CD4-positive, CD25-positive, alpha-beta regulatory T cell (primary cell): Measurements from ENCODE around the gene SERPINB6. TPM values are rescaled to one million over a fixed set of nuclear protein-coding genes. Genes with fewer than 3 reads are reported as not detected.
"Not testable (repeated sequence)": the region's sequence is repeated elsewhere in the genome, so short reads cannot be mapped to it uniquely, and the experiment has no call there.

Experiments used
- ATAC-seq, 2 donors: fragments of 150-1000 bp; cut with Tn5 transposase; one replicate each; pipeline ENCODE4 v1.10.0; 2021; ENCODE audit warnings: low read depth in 2 of 2, moderate number of reproducible peaks in 2 of 2, moderate library complexity in 1 of 2
- DNase-seq, 3 donors: peaks; one replicate each; pipeline versions ENCODE4 v3.0.0 to v3.0.0-alpha.2; 2012 to 2022; ENCODE audit warnings: mixed read lengths in 1 of 3
- H3K27ac ChIP-seq: one replicate; pipeline ENCODE4 v1.7.0; 2013; ENCODE audit warnings: mild to moderate bottlenecking, low read length; ENCODE audit not compliant: insufficient read depth, poor library complexity, severe bottlenecking
- H3K27me3 ChIP-seq: one replicate; pipeline ENCODE4 v1.7.0; 2013; ENCODE audit warnings: low read length; ENCODE audit not compliant: control insufficient read depth, insufficient read depth
- H3K36me3 ChIP-seq: one replicate; pipeline ENCODE4 v1.7.0; 2013; ENCODE audit warnings: mild to moderate bottlenecking, low read length, moderate library complexity; ENCODE audit not compliant: control insufficient read depth, insufficient read depth
- H3K4me1 ChIP-seq: 2 replicates; pipeline ENCODE4 v1.7.0; 2013; ENCODE audit warnings: mild to moderate bottlenecking, low read length; ENCODE audit not compliant: insufficient read depth, control insufficient read depth, poor library complexity, severe bottlenecking
- H3K4me3 ChIP-seq: one replicate; pipeline ENCODE4 v1.7.0; 2013; ENCODE audit warnings: low read depth, mild to moderate bottlenecking, low read length, moderate library complexity
- H3K9me3 ChIP-seq, 2 experiments: 1 replicate in 1 of 2; 2 replicates in 1 of 2; pipeline ENCODE4 v1.7.0; 2013; ENCODE audit warnings: low read length in 2 of 2, mild to moderate bottlenecking in 1 of 2, moderate library complexity in 1 of 2; ENCODE audit not compliant: control insufficient read depth in 2 of 2
- H3K27ac Mint-ChIP-seq, 3 donors: one replicate each; pipeline ENCODE4 v1.8.0; 2020 to 2022; ENCODE audit warnings: mild to moderate bottlenecking in 3 of 3, mixed read lengths in 3 of 3, moderate library complexity in 2 of 3
- H3K27me3 Mint-ChIP-seq: one replicate; pipeline ENCODE4 v1.8.0; 2022; ENCODE audit warnings: mild to moderate bottlenecking, mixed read lengths
- H3K36me3 Mint-ChIP-seq: one replicate; pipeline ENCODE4 v1.8.0; 2020; ENCODE audit warnings: mixed read lengths
- H3K4me1 Mint-ChIP-seq, 4 donors: one replicate each; pipeline ENCODE4 v1.8.0; 2020 to 2022; ENCODE audit warnings: mixed read lengths in 4 of 4, mild to moderate bottlenecking in 1 of 4
- H3K4me3 Mint-ChIP-seq, 4 donors: one replicate each; pipeline ENCODE4 v1.8.0; 2020 to 2022; ENCODE audit warnings: mild to moderate bottlenecking in 4 of 4, mixed read lengths in 4 of 4, moderate library complexity in 3 of 4
- H3K9me3 Mint-ChIP-seq, 7 donors: one replicate each; pipeline ENCODE4 v1.8.0; 2020 to 2022; ENCODE audit warnings: mixed read lengths in 7 of 7, mild to moderate bottlenecking in 3 of 7, moderate library complexity in 2 of 7
- polyA plus RNA-seq, 4 donors: library from polyadenylated mRNA; unstranded; fragments of 300-500 nt; fragmentation: Illumina TruSeq; gene quantifications; one replicate each; pipeline ENCODE4 v1.2.3, GENCODE V29; 2021
- total RNA-seq: library from RNA; stranded (reverse); gene quantifications from one replicate; pipeline ENCODE4 v1.2.3, GENCODE V29; 2022

Gene SERPINB6
- total and polyA plus RNA-seq, 5 donors from 2014 or later, result 3.9 to 79.9 (median 21.9) TPM

DNA sequence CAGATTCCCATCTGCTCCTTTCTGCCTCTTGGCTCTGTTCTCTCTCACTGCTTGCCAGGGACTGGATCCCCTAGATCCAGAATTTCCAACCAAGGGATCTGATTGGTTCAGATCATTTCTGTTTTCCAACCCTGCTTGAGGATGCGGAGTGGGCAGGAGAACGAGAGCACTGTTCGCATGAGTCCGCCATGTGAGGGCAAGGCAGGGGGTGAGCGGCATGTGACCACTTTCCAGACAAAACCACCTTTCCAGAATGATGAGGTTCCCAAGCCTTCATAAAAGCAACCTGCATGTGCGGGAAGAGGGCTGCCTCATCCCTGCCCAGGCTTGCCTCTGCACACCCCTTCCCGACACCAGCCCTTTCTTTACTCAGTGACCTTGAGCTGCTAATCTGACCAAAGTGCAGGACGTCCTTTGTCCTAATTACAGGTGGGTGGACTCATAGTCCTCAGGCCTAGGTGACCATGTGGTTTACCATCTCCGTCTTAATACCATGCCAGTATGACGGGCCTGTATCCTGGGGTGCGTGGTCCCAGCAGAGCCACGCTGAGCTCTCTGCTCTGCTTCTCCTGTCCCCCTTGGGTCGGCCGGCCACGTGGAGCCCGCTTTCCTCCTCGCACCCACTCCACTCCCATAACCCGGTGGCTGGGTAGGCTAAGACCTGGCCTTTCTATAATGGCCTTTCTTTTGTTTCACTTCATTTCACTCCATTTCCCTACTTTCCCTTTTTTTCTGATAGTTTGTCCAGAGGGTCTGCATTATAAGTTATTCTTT is 42.7 kb upstream of the SERPINB6 start:
- no peak for ATAC-seq
- DNase-seq, result no peak
- Mint-ChIP-seq H3K9me3 (peaks cover 2 to 29% (median 5%) of the 10 kb centered on the region in 7 donors), H3K36me3 (peaks cover 74% of the 10 kb centered on the region), H3K27ac (no peak overlapping the region), H3K4me3 (no peak overlapping the region), H3K27me3 (no peaks in the 10 kb centered on the region), H3K4me1 (peaks cover 0 to 5% (median 1%) of the 10 kb centered on the region in 4 donors)
- H3K27ac ChIP-seq, result no peak overlapping the region
- peaks cover 41% of the 10 kb centered on the region for H3K36me3 ChIP-seq
- H3K4me1 ChIP-seq, result no peaks in the 10 kb centered on the region
- no peak overlapping the region for H3K4me3 ChIP-seq
- H3K9me3 ChIP-seq, result peaks cover 19 to 23% of the 10 kb centered on the region in 2 experiments
- no peaks in the 10 kb centered on the region for H3K27me3 ChIP-seq

DNA sequence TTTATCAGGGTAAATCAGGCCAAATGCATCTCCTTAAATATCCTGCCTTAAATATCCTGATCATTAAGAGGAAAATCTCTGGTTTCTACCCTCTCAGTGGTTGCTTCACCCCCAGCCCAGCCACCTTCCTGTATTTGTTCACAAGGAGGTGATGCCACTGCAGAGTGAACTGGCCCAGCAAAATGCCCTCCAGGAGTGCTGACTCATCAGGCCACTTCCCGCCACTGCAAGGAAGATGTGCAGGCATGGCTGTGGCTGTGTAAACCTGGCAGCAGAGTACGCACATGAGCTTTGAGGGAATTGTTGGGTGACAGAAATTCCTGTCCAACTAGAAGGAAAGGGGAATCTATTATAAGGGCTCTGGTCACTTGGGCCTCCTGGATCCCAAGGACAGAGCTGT is 42.1 kb upstream of the SERPINB6 start:
- peaks cover 19 to 23% of the 10 kb centered on the region in 2 experiments for H3K9me3 ChIP-seq
- DNase-seq (no peak), ATAC-seq (no peak)
- peaks cover 41% of the 10 kb centered on the region for H3K36me3 ChIP-seq
- Mint-ChIP-seq H3K4me3 (peak overlapping the region in 1 of 4 donors; percentile 11), H3K36me3 (peaks cover 79% of the 10 kb centered on the region), H3K27me3 (no peaks in the 10 kb centered on the region), H3K27ac (peak overlapping the region in 1 of 3 donors; percentile 87), H3K4me1 (peaks cover 0 to 5% (median 1%) of the 10 kb centered on the region in 4 donors), H3K9me3 (peaks cover 2 to 29% (median 5%) of the 10 kb centered on the region in 7 donors)
- H3K4me1 ChIP-seq, result no peaks in the 10 kb centered on the region
- no peaks in the 10 kb centered on the region for H3K27me3 ChIP-seq
- H3K4me3 ChIP-seq, result no peak overlapping the region
- no peak overlapping the region for H3K27ac ChIP-seq

DNA sequence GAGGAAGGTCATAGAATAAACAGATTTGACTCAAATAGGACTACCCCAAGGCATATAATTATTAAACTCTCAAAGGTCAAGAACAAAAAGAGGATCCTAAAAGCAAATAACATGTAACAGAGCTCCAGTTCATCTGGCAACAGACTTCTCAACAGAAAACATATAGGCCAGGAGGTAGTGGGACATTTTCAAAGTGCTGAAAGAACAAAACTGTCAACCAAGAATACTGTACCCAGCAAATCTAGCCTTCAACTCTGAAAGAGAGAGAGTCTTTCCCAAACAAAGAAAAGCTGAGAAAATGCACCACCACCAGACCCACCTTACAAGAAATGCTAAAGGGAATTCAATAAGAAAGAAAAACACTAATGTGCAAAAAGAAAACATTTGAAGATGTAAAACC is 40.2 kb upstream of the SERPINB6 start:
- no peaks in the 10 kb centered on the region for H3K27me3 Mint-ChIP-seq
- no peaks in the 10 kb centered on the region for H3K27me3 ChIP-seq
- no peak overlapping the region for H3K4me3 ChIP-seq
- peaks cover 19 to 23% of the 10 kb centered on the region in 2 experiments for H3K9me3 ChIP-seq
- H3K9me3 Mint-ChIP-seq, result peaks cover 2 to 29% (median 5%) of the 10 kb centered on the region in 7 donors
- no peak overlapping the region for H3K27ac ChIP-seq
- peaks cover 0 to 8% (median 3%) of the 10 kb centered on the region in 4 donors for H3K4me1 Mint-ChIP-seq
- ATAC-seq (no peak), DNase-seq (peak in 1 of 3 donors; percentile 17)
- H3K4me3 Mint-ChIP-seq, result no peak overlapping the region
- H3K36me3 Mint-ChIP-seq, result peaks cover 80% of the 10 kb centered on the region
- H3K36me3 ChIP-seq, result peaks cover 46% of the 10 kb centered on the region
- no peaks in the 10 kb centered on the region for H3K4me1 ChIP-seq
- H3K27ac Mint-ChIP-seq, result no peak overlapping the region

- DNase-seq, result no peak
- no peak overlapping the region for H3K27ac ChIP-seq
- H3K27me3 ChIP-seq, result no peaks in the 10 kb centered on the region
- no peak for ATAC-seq
- H3K9me3 ChIP-seq, result peaks cover 19 to 23% of the 10 kb centered on the region in 2 experiments
- Mint-ChIP-seq H3K4me1 (peaks cover 0 to 8% (median 3%) of the 10 kb centered on the region in 4 donors), H3K9me3 (peaks cover 2 to 29% (median 5%) of the 10 kb centered on the region in 7 donors), H3K27me3 (no peaks in the 10 kb centered on the region), H3K27ac (no peak overlapping the region), H3K36me3 (peaks cover 83% of the 10 kb centered on the region), H3K4me3 (no peak overlapping the region)
- H3K4me1 ChIP-seq, result no peaks in the 10 kb centered on the region
- H3K4me3 ChIP-seq, result no peak overlapping the region
- peaks cover 45% of the 10 kb centered on the region for H3K36me3 ChIP-seq
Observed at GRCh38 chr6:3011158-3011557, 39.8 kb upstream of the SERPINB6 start.

- DNase-seq (no peak), ATAC-seq (no peak)
- Histone ChIP-seq H3K4me1 (no peaks in the 10 kb centered on the region), H3K4me3 (no peak overlapping the region), H3K9me3 (peaks cover 19 to 23% of the 10 kb centered on the region in 2 experiments), H3K27me3 (no peaks in the 10 kb centered on the region), H3K27ac (no peak overlapping the region), H3K36me3 (peaks cover 39% of the 10 kb centered on the region)
- no peaks in the 10 kb centered on the region for H3K27me3 Mint-ChIP-seq
- H3K9me3 Mint-ChIP-seq, result peaks cover 2 to 29% (median 5%) of the 10 kb centered on the region in 7 donors
- peaks cover 0 to 11% (median 3%) of the 10 kb centered on the region in 4 donors for H3K4me1 Mint-ChIP-seq
- no peak overlapping the region for H3K4me3 Mint-ChIP-seq
- no peak overlapping the region for H3K27ac Mint-ChIP-seq
- H3K36me3 Mint-ChIP-seq, result peaks cover 85% of the 10 kb centered on the region
Observed at GRCh38 chr6:3009930-3010329, 38.6 kb upstream of the SERPINB6 start.

GRCh38 chr6:3008712-3009265 is 37.4 kb upstream of the SERPINB6 start:
- H3K36me3 Mint-ChIP-seq, result peaks cover 79% of the 10 kb centered on the region
- peaks cover 0 to 11% (median 3%) of the 10 kb centered on the region in 4 donors for H3K4me1 Mint-ChIP-seq
- not testable (repeated sequence) for H3K4me1 ChIP-seq, DNase-seq, H3K4me3 Mint-ChIP-seq, ATAC-seq, H3K27ac Mint-ChIP-seq, H3K4me3 ChIP-seq, H3K27ac ChIP-seq, H3K27me3 Mint-ChIP-seq, H3K27me3 ChIP-seq
- H3K9me3 Mint-ChIP-seq, result peaks cover 2 to 29% (median 5%) of the 10 kb centered on the region in 7 donors
- Histone ChIP-seq H3K36me3 (peaks cover 40% of the 10 kb centered on the region), H3K9me3 (peaks cover 19 to 23% of the 10 kb centered on the region in 2 experiments)

DNA sequence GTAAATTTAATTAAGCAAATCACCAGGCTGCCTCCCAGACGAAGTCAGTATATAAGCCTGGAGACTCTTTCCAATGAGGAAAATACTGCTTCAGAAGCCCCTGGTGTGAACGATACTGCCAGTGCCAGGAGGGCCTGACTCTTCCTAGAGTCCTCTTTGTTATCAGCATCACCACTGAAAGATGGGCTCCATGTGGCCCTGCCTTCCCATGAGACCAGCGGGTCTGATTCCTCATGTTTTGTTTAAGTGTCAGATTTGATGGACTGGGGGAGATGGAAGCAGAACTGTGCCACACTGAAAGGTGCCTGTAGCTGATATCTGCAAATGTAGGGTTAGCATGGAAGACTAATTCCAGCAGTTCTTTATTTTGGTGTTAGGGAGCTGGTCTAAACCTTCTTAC is 36.2 kb upstream of the SERPINB6 start:
- ATAC-seq, result no peak
- Mint-ChIP-seq H3K36me3 (peaks cover 78% of the 10 kb centered on the region), H3K27me3 (no peaks in the 10 kb centered on the region)

More for the DNA sequence above, 36.2 kb upstream of the SERPINB6 start:
- Histone ChIP-seq H3K36me3 (peaks cover 38% of the 10 kb centered on the region), H3K4me1 (no peaks in the 10 kb centered on the region), H3K4me3 (no peak overlapping the region), H3K27me3 (no peaks in the 10 kb centered on the region), H3K27ac (no peak overlapping the region), H3K9me3 (peaks cover 17 to 23% of the 10 kb centered on the region in 2 experiments)
- Mint-ChIP-seq H3K4me3 (no peak overlapping the region), H3K27ac (no peak overlapping the region), H3K9me3 (peaks cover 2 to 25% (median 5%) of the 10 kb centered on the region in 7 donors), H3K4me1 (peaks cover 0 to 13% (median 6%) of the 10 kb centered on the region in 4 donors)
- DNase-seq, result no peak
